Measurements from ENCODE around the gene GOLGA6A. TPM values are rescaled to one million over a fixed set of nuclear protein-coding genes. Genes with fewer than 3 reads are reported as not detected.

Gene GOLGA6A
- total RNA-seq, 4 donors from 2014 or later, result 1.2 TPM; not detected in 3

- WGBS, result 56% methylated on average over 2 of the region's 2 CpGs
These were observed 57.7 kb downstream of the GOLGA6A start for GRCh38 chr15:74024687-74025086.

DNA sequence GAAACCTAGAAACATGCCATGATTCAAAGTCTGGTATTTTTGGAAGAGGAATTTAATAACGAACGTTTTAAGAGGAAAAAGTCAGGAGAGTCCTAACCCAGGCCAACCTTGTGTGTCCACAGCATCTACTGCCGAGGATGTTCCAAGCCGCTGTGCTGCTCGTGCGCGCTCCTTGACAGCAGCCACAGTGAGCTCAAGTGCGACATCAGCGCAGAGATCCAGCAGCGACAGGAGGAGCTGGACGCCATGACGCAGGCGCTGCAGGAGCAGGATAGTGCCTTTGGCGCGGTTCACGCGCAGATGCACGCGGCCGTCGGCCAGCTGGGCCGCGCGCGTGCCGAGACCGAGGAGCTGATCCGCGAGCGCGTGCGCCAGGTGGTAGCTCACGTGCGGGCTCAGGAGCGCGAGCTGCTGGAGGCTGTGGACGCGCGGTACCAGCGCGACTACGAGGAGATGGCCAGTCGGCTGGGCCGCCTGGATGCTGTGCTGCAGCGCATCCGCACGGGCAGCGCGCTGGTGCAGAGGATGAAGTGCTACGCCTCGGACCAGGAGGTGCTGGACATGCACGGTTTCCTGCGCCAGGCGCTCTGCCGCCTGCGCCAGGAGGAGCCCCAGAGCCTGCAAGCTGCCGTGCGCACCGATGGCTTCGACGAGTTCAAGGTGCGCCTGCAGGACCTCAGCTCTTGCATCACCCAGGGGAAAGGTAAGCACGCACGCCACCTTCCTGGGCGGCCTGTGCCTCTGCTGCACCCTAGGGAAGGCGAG is 59.5 kb downstream of the GOLGA6A start:
- H3K4me1 ChIP-seq, result peaks cover 10 to 38% (median 26%) of the 10 kb centered on the region in 4 donors
- TF ChIP-seq, protein P1, sequence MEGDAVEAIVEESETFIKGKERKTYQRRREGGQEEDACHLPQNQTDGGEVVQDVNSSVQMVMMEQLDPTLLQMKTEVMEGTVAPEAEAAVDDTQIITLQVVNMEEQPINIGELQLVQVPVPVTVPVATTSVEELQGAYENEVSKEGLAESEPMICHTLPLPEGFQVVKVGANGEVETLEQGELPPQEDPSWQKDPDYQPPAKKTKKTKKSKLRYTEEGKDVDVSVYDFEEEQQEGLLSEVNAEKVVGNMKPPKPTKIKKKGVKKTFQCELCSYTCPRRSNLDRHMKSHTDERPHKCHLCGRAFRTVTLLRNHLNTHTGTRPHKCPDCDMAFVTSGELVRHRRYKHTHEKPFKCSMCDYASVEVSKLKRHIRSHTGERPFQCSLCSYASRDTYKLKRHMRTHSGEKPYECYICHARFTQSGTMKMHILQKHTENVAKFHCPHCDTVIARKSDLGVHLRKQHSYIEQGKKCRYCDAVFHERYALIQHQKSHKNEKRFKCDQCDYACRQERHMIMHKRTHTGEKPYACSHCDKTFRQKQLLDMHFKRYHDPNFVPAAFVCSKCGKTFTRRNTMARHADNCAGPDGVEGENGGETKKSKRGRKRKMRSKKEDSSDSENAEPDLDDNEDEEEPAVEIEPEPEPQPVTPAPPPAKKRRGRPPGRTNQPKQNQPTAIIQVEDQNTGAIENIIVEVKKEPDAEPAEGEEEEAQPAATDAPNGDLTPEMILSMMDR (IDR thresholded peaks at IDR 0.05), result no peak
- TF ChIP-seq EP300 (IDR thresholded peaks at IDR 0.05) (no peak), POLR2A (IDR thresholded peaks at IDR 0.05; ENCODE audit: low read depth) (no peak), POLR2AphosphoS5 (IDR thresholded peaks at IDR 0.05) (no peak)
- no peaks in the 10 kb centered on the region for H3K9me3 ChIP-seq
- intact Hi-C loops (cut with DNase I), result no loop called here
- H3K27ac ChIP-seq (replicated peaks in 1 of 4), result no peak overlapping the region
- 92% methylated on average over 64 of the region's 66 CpGs for WGBS
- peaks cover 23 to 74% (median 56%) of the 10 kb centered on the region in 4 donors for H3K36me3 ChIP-seq
- DNase-seq (ENCODE audit: extremely low spot score), result no peak
- no peaks in the 10 kb centered on the region for H3K27me3 ChIP-seq
- H3K4me3 ChIP-seq, result no peak overlapping the region

More at GRCh38 chr15:74024687-74025086, 57.7 kb downstream of the GOLGA6A start:
- Histone ChIP-seq H3K4me1 (peaks cover 10 to 45% (median 36%) of the 10 kb centered on the region in 4 donors), H3K27ac (replicated peaks in 1 of 4) (peak overlapping the region in 1 of 4 donors; percentile 37), H3K27me3 (no peaks in the 10 kb centered on the region), H3K36me3 (peaks cover 26 to 81% (median 60%) of the 10 kb centered on the region in 4 donors), H3K4me3 (no peak overlapping the region), H3K9me3 (no peaks in the 10 kb centered on the region)
- TF ChIP-seq, protein P1 (IDR thresholded peaks at IDR 0.05), result no peak
- no peak for DNase-seq (ENCODE audit: extremely low spot score)
- intact Hi-C loops (cut with DNase I), result no loop called here

Small RNA genes lying within 50 kb of the gene (small RNA-seq; reads per million reads assigned to genes)
- 0 reads per million in 3 donors for gene RN7SL429P

Other genes starting within 250 kb of the GOLGA6A start
- not detected for gene TBC1D21, start 209.0 kb downstream of the GOLGA6A start, total RNA-seq
- gene LOXL1, start 156.1 kb downstream of the GOLGA6A start, total RNA-seq, result 10 to 100 TPM; 19.7 to 84.3 (median 39.1) TPM
- gene STOML1, start 90.3 kb downstream of the GOLGA6A start, total RNA-seq, result 10 to 100 TPM in 2 of 4 donors, 1 to 10 TPM in 2; 7.9 to 25.4 (median 14.9) TPM
- gene PML, start 87.8 kb downstream of the GOLGA6A start, total RNA-seq, result 10 to 100 TPM; 48.0 to 61.6 (median 57.2) TPM
- 1 to 10 TPM in 3 of 4 donors, under 1 TPM in 1; 0.83 to 4.9 (median 1.2) TPM for gene ISLR2, start 48.0 kb upstream of the GOLGA6A start, total RNA-seq
- gene ISLR, start 91.2 kb upstream of the GOLGA6A start, total RNA-seq, result 100 to 1,000 TPM in 2 of 4 donors, 10 to 100 TPM in 2; 57.7 to 204 (median 112) TPM
- gene STRA6, start 120.2 kb upstream of the GOLGA6A start, total RNA-seq, result under 1 TPM; 0.13 to 0.83 (median 0.47) TPM
- gene CCDC33, start 153.8 kb upstream of the GOLGA6A start, total RNA-seq, result not detected